ENCODE data around the gene FAM83F.
"Not testable (repeated sequence)": the region's sequence is repeated elsewhere in the genome, so short reads cannot be mapped to it uniquely, and the experiment has no call there.

FAM83F gene

DNA sequence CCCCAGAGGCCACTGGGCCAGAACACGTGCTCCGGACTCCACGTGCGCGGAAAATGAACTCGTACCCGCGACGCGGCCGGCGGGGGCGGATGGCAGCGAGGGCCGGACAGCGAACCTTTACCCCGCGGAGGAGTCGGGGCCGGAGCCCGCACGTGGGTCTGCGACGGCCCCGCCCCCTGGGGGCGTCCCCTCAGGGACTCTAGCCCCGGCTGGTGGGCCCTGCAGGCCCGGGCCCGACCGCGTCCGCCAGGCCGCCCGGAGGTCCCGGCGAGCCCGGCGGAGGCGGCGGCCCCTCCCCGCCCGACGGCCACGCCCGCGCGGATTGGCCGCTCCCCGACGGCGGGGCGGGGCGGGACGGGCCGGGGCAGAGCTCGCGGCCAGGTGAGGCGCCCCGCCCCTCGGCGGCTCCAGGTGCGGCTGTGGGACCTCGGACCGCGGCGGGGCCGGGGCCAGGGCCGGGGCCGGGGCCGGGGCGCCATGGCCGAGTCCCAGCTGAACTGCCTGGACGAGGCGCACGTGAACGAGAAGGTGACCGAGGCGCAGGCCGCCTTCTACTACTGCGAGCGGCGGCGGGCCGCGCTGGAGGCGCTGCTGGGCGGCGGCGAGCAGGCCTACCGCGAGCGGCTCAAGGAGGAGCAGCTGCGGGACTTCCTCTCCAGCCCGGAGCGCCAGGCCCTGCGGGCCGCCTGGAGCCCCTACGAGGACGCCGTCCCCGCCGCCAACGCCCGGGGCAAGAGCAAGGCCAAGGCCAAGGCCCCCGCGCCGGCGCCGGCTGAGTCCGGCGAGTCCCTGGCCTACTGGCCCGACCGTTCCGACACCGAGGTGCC, at the start of gene FAM83F:
Gene FAM83F (plus strand): TSS at position 389 of the 827 bp plus-strand sequence. CDS start 89 bp downstream, at position 478.
- no peak for DNase-seq (ENCODE audit: low read depth in 2 of 2, low spot score in 1 of 2)

DNA sequence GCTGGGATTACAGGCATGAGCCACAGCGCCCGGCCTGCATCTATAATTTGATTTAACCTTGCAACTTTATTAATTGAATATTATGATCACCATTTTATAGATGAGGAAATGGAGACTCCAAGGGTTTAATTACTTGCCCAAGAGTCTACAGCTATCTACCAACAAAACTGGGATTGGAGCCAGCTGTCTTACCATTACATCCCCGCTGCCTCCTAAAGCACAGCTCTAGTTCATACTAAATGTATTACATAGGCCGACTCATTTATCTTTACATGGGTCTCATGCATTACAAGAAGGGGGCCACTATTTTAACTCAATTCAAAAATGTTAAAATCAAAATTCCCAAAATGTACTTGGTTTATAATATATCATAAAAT, 48.6 kb upstream of the FAM83F start:
- DNase-seq (ENCODE audit: low read depth in 2 of 2, low spot score in 1 of 2) = no peak

DNA sequence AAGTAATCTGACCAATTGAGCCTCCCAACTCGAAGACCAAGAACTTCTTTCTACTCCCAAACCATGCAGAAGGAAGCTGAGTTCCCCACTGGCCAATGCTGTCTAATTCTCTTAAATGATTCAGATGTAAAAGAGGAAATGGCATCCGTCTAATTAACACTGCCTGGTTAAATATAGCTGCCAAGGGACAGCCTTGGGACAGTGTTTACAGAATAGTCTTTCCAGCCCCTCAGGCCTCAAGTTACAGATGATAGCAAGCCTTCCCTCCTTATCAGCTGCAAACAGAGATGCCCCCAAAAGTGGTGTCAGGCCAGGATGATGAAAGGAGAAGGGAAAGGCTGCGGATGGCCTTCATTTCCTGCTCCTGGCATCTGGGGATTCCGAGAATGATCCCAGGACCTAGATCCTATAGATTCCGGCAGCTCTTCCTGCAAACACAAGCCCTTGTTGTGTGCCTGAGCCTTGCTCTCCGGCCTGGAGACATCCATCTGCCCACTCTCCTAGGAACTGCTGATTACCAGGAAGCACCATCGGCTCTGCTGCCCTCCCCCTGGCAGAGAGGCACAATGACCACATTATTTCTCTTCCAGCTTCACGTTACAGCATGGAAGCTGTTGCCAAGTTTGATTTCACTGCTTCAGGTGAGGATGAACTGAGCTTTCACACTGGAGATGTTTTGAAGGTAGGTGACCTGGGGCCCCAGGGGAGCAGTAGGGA, 48.1 kb upstream of the FAM83F start:
- DNase-seq (ENCODE audit: low read depth in 2 of 2, low spot score in 1 of 2) = no peak

GRCh38 chr22:39947220-39948216, 47.2 kb upstream of the FAM83F start:
- no peak for DNase-seq (ENCODE audit: low read depth in 2 of 2, low spot score in 1 of 2)

DNA sequence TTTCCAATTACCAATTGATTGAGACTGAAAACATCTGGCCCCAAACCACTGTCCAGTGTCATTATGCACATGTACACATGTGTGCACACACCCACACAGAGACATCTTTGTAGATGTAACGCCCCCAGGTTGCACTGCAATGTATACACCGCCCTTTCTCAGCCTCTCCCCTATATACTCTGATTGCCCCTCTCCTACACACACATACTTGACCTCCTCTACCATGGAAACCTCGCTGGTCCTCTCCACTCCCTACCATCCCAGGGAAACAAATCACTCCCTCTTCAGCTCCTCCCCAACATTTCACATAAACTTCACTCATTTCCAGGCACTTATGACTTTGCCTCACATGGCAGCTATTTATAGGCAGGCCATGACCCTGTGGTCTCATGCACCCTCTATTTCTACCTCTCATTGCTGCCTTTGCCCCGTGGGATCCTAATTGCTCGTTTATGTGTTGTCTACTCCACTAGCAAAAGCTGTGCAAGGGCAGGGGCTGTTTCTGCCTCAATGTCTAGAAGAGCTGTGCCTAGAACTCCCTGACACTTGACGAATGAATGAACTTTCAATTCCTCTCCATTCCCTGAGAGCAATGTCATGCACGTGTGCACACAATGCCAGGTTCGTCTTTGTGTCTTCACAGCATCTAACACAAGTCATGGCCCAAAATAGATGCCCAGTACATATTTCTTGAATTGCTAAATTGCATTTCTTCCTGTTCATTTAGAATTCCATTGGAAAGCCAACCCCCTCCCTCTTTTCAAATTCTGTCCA, 44.6 kb upstream of the FAM83F start:
- no peak for DNase-seq (ENCODE audit: low read depth in 2 of 2, low spot score in 1 of 2)

DNA sequence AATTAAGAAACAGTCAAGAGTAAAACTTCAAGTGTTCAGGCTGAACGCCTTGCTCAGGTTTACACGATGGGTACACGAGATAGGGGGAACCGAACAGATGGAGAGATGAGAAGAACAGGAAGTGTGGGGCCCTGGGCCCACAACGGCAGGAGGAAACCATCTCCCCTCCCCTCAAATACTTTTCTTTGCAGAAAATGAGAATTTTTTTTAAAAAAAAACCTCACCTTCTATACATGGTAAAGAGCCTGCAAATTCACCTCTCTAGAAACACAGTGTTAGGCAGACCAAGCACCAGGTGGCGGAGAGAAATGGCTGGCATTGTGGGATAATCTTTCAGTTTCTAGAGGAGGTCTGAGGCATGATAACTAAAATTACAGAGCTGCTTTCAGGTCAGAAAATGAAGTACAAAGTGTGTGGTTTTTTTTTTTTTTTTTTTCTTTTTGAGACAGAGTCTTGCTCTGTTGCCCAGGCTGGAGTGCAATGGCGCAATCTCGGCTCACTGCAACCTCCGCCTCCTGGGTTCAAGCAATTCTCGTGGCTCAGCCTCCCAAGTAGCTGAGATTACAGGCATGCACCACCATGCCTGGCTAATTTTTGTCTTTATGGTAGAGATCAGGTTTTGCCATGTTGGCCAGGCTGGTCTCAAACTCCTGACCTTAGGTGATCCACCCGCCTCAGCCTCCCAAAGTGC, 43.0 kb upstream of the FAM83F start:
- not testable (repeated sequence) for DNase-seq (ENCODE audit: low read depth in 2 of 2, low spot score in 1 of 2)

DNA sequence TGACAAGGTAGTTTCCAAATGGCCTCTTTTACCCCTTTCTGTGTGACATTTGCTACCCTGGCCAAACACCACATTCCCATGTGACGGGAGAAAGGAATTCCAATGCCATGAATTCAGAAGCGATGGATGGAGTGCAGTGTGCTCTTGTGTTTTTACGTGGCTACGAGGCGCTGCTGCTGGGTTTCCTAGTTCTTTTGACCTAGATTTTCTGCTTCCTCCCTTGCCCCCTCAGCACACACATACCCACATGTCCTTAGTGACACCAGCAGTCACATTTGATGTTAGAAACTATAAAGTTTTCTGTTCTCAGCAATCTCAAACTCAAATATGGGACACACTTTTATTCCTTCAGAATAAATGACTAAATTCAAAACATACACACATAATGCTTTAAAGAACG, 42.4 kb upstream of the FAM83F start:
- DNase-seq (ENCODE audit: low read depth in 2 of 2, low spot score in 1 of 2) = no peak

DNA sequence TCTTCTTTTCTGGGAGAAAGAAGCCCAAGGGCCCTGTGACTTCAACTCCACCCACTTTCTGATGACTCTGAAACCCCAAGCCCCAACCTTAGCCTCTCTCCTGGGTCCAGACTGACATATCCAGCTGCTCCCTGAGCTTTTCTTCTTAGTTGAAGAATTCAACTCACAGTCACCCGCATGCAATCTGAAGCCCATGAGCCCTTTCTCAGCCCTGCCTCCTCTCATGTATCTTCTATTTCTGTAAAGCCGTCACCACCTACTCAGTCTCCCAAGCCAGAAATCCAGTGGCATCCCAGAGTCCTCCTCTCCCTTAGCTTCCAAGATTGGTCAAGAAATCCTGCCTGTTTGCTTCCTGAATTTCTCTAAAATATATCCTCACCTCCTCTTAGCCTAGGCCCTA, 41.7 kb upstream of the FAM83F start:
- DNase-seq (ENCODE audit: low read depth in 2 of 2, low spot score in 1 of 2) = no peak

GRCh38 chr22:39954584-39955055, 40.1 kb upstream of the FAM83F start:
- no peak for DNase-seq (ENCODE audit: low read depth in 2 of 2, low spot score in 1 of 2)

- no peak for DNase-seq (ENCODE audit: low read depth in 2 of 2, low spot score in 1 of 2)
Measured at GRCh38 chr22:39955675-39956074, 39.1 kb upstream of the FAM83F start.

- DNase-seq (ENCODE audit: low read depth in 2 of 2, low spot score in 1 of 2) = no peak
Measured at GRCh38 chr22:39956932-39957664, 37.7 kb upstream of the FAM83F start.

DNA sequence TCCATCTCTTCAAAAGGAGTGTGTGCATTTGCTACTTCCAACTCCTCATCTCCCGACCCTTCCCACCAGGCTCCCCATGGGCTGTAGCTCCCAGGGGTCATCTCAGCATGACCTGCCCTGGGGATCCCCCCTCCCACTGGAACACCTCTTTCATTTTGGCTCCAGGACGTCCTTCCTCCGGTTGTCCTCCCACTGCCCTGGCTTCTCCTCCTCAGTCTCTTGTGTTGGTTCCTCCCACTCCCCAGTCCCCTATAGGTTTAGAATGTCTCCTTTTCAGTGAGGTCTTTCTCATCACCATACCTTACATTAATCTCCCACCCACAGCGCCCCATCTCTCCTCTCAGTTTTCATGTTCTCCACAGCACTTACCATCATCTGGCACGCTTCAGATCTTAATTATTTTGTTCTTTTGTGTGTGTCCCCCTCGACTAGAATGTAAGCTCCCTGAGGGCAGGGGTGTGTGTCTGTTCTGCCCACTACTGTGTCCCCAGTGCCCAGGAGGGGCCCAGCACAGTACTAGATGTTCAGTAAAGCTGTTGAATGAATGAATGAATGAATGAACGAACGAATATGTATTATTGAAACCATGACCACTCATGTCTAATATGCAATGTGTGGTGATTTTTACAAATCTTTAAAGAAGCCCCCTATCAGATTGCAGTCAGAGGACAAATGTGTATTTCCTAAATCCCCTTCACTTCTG, 36.6 kb upstream of the FAM83F start:
- DNase-seq (ENCODE audit: low read depth in 2 of 2, low spot score in 1 of 2) = no peak

DNA sequence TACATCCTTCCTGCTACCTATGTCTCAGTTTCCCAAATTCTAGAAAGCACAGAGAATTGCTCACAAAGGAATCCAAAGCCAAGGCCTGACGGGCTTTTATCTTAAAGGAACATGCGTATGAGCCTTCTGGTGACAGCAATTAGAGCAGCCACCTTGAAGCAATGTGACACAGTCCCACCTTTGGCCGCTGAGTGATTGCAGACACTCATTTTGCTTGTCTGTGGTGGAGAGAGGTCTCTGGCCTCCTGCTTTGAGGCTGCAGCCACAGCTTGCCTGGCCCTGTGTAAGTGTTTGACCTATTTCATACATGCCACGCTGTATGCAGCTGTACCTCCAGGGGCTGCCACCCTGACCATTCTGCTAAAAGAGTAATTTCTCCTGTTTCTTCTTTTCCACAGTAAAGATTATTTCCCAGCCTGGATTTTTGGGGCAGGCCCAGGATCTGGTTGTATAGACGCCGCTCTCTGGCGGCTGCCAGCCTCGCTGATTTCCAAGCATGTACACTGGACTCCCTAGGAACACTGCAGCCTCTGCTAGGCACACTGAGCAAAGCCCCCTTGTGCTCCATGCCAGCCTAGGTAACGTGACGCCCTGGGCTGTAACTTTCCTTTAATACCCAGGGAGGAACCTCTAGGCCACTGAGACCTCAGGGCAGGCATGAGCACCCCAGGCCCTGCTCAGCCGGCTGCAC, 35.7 kb upstream of the FAM83F start:
- no peak for DNase-seq (ENCODE audit: low read depth in 2 of 2, low spot score in 1 of 2)

DNA sequence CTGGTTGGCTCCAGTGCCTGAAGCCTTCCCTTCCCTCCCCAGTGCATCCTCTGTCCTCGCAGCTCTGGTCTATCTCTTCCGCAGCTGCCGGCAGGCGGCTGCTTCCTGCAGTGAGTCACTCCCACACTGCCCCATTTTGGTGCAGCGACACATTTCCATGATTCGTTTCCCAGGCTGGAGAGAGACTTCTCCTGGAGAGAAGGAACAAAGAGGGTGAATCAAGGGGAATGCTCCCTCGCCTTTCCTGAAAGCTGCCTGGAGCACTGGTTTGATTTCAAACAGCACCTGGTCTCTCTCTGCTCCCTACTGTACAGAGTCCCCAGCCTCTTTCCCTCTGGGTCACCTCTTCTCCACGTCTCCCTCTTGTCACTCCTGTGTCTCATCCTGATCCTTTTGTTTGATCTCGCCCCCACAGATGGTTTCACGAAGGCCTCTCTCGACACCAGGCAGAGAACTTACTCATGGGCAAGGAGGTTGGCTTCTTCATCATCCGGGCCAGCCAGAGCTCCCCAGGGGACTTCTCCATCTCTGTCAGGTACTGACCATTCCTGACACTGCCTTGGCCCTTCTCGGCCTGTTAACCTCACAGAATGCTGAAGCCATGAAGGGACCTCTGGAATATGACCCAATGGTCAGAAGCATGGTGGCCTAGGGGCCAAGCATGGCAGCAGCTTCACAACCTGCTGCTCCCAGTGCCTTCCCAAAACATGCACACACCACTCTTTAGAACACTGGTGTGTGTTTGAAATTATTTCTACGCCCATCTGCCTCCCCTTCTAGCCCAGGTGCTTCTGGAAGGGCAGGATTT, 34.9 kb upstream of the FAM83F start, which contains the start of gene TMA7B:
Gene TMA7B (plus strand): TSS at position 758 of the 808 bp plus-strand sequence. CDS start 3,978 bp downstream, outside the sequence.
- no peak for DNase-seq (ENCODE audit: low read depth in 2 of 2, low spot score in 1 of 2)

- peak; percentile 36 to 50 for DNase-seq (ENCODE audit: low read depth in 2 of 2, low spot score in 1 of 2)
Measured at GRCh38 chr22:39960791-39961746, 33.7 kb upstream of the FAM83F start.

GRCh38 chr22:39962071-39962470, 32.7 kb upstream of the FAM83F start:
- DNase-seq (ENCODE audit: low read depth in 2 of 2, low spot score in 1 of 2) = no peak
